ENCODE data around the gene TPST1. TPM values are rescaled to one million over a fixed set of nuclear protein-coding genes. Genes with fewer than 3 reads are reported as not detected.

Gene TPST1
- total RNA-seq, 1 experiment from 2014 or later: 15.9 TPM

DNA sequence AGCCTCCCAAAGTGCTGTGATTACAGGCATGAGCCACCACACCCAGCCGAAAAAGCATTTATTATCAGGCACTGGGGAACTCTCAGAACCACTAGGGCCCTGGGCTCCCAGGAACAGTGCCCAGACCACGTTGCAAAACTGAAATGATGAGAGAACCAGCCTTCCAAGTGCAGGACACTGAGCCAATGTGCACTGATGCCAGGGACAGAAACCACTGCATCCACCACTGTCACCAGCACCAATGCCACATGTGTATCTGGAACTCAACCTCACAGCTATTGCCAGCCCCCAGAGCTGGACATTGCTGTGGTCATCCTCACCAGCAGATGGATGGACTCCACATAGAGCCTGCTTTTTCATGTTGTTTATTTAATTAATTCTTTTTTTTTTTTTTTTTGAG, 28.2 kb upstream of the TPST1 start:
- H2BK12ac ChIP-seq (ENCODE audit: insufficient read length, low read depth, low read length): no peak overlapping the region
- no CpG with 5 or more reads among the region's 2 CpGs for WGBS (ENCODE audit: extremely low coverage, insufficient read length, low lambda C conversion rate)
- no peak overlapping the region for H3K56ac ChIP-seq (ENCODE audit: insufficient read length, low read depth, low read length)
- peaks cover 0 to 4% (median 0%) of the 10 kb centered on the region in 3 experiments; a peak in 4 of 7 replicates for H3K36me3 Mint-ChIP-seq (ENCODE audit: insufficient read depth in 1 of 3, low read depth in 3 of 3)
- H3K27ac ChIP-seq (ENCODE audit: insufficient read length, low read depth, low read length): no peak overlapping the region
- H4K5ac ChIP-seq (ENCODE audit: insufficient read length, low read depth, low read length): no peak overlapping the region
- H3K79me1 ChIP-seq (ENCODE audit: insufficient read depth, low read depth, low read length, poor library complexity, severe bottlenecking): no peaks in the 10 kb centered on the region
- H4K91ac ChIP-seq (ENCODE audit: insufficient read length, low read depth, low read length): no peak overlapping the region
- no peaks in the 10 kb centered on the region for H3K79me2 ChIP-seq (ENCODE audit: insufficient read depth, low read length)
- TF ChIP-seq, protein P1, sequence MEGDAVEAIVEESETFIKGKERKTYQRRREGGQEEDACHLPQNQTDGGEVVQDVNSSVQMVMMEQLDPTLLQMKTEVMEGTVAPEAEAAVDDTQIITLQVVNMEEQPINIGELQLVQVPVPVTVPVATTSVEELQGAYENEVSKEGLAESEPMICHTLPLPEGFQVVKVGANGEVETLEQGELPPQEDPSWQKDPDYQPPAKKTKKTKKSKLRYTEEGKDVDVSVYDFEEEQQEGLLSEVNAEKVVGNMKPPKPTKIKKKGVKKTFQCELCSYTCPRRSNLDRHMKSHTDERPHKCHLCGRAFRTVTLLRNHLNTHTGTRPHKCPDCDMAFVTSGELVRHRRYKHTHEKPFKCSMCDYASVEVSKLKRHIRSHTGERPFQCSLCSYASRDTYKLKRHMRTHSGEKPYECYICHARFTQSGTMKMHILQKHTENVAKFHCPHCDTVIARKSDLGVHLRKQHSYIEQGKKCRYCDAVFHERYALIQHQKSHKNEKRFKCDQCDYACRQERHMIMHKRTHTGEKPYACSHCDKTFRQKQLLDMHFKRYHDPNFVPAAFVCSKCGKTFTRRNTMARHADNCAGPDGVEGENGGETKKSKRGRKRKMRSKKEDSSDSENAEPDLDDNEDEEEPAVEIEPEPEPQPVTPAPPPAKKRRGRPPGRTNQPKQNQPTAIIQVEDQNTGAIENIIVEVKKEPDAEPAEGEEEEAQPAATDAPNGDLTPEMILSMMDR (conservative IDR thresholded peaks at IDR 0.05): no peak
- H2AFZ ChIP-seq (ENCODE audit: low read length): no peak overlapping the region
- peaks cover 3 to 4% of the 10 kb centered on the region in 2 experiments; a peak in 3 of 5 replicates for H3K9me3 Mint-ChIP-seq
- no peak overlapping the region for H2BK20ac ChIP-seq (ENCODE audit: low read depth, low read length, poor library complexity, severe bottlenecking)
- H3K9ac ChIP-seq (ENCODE audit: extremely low read depth, insufficient read length, low read length): no peak overlapping the region
- H3T11ph ChIP-seq (ENCODE audit: low read length): no peak overlapping the region
- H4K8ac ChIP-seq (replicated peaks; ENCODE audit: insufficient read length, low read depth, low read length): no peak overlapping the region
- H3K18ac ChIP-seq (ENCODE audit: insufficient read length, low read depth, low read length): no peak overlapping the region
- no peak overlapping the region for H3K27ac Mint-ChIP-seq
- H3K23me2 ChIP-seq (ENCODE audit: insufficient read length, low read depth, low read length, poor library complexity, severe bottlenecking): no peaks in the 10 kb centered on the region
- no peak overlapping the region for H3K4me2 ChIP-seq (ENCODE audit: insufficient read depth, insufficient read length, low read length)
- H3K4me1 ChIP-seq (ENCODE audit: insufficient read depth, low read length): no peaks in the 10 kb centered on the region
- H3K23ac ChIP-seq (ENCODE audit: insufficient read length, low read depth, low read length): no peak overlapping the region
- no peak overlapping the region for H3K4ac ChIP-seq (ENCODE audit: low read depth, low read length)
- no peak overlapping the region for H2BK5ac ChIP-seq (ENCODE audit: insufficient read length, low read length)
- H3K27me3 Mint-ChIP-seq (ENCODE audit: low read depth): peaks cover 2% of the 10 kb centered on the region; the same call in 1 of the 2 replicates
- no peaks in the 10 kb centered on the region for H4K20me1 ChIP-seq (ENCODE audit: control insufficient read depth, insufficient read depth, insufficient read length)
- no peaks in the 10 kb centered on the region for H3K9me3 ChIP-seq (ENCODE audit: control insufficient read depth, low read depth, low read length)
- peaks cover 4 to 7% of the 10 kb centered on the region in 2 experiments; a peak in 3 of 4 replicates for H3K4me1 Mint-ChIP-seq
- no peak overlapping the region for H3K4me3 Mint-ChIP-seq
- no peak overlapping the region for H3K14ac ChIP-seq (ENCODE audit: insufficient read depth, low read length)
- no peak overlapping the region for H2BK15ac ChIP-seq (ENCODE audit: low read depth, low read length)
- no peak for DNase-seq
- no peak overlapping the region for H2AK5ac ChIP-seq (ENCODE audit: insufficient read length, low read length)
- H3K27me3 ChIP-seq (ENCODE audit: insufficient read depth, low read length): no peaks in the 10 kb centered on the region
- H2BK120ac ChIP-seq (ENCODE audit: low read depth, low read length, poor library complexity, severe bottlenecking): no peak overlapping the region
